Mesothelial cell of epicardium (in vitro differentiated cells): ENCODE measurements around the gene SLC25A5. TPM values are rescaled to one million over a fixed set of nuclear protein-coding genes. Genes with fewer than 3 reads are reported as not detected.

Experiments
- DNase-seq, 2 experiments: peaks; one replicate each; pipeline ENCODE4 v3.0.0; 2021; ENCODE audit warnings: low spot score in 2 of 2; ENCODE audit not compliant: unreplicated experiment in 2 of 2
- H3K27ac Mint-ChIP-seq: 2 replicates; pipeline ENCODE4 v1.8.0; 2021; ENCODE audit warnings: mixed read lengths
- H3K27me3 Mint-ChIP-seq: 2 replicates; pipeline ENCODE4 v1.8.0; 2021; ENCODE audit warnings: low read depth, mixed read lengths
- H3K36me3 Mint-ChIP-seq: 2 replicates; pipeline ENCODE4 v1.8.0; 2021; ENCODE audit warnings: mixed read lengths
- H3K4me1 Mint-ChIP-seq: 2 replicates; pipeline ENCODE4 v1.8.0; 2021; ENCODE audit warnings: mixed read lengths
- H3K4me3 Mint-ChIP-seq: 2 replicates; pipeline ENCODE4 v1.8.0; 2021; ENCODE audit warnings: mild to moderate bottlenecking, moderate library complexity, mixed read lengths
- H3K9me3 Mint-ChIP-seq: 2 replicates; pipeline ENCODE4 v1.8.0; 2021; ENCODE audit warnings: mixed read lengths
- total RNA-seq: library from RNA; stranded (reverse); gene quantifications from 3 replicates; pipeline ENCODE4 v1.2.1, GENCODE V29; 2021
- TF ChIP-seq, protein P1 (sequence below): fragments of 200-600 bp; sonication (generic); IDR thresholded peaks from one replicate; pipeline ENCODE4 v1.5.0; 2021; ENCODE audit warnings: antibody characterized with exemption; ENCODE audit not compliant: unreplicated experiment

Gene SLC25A5
- total RNA-seq, 1 donor from 2014 or later = 179 TPM

DNA sequence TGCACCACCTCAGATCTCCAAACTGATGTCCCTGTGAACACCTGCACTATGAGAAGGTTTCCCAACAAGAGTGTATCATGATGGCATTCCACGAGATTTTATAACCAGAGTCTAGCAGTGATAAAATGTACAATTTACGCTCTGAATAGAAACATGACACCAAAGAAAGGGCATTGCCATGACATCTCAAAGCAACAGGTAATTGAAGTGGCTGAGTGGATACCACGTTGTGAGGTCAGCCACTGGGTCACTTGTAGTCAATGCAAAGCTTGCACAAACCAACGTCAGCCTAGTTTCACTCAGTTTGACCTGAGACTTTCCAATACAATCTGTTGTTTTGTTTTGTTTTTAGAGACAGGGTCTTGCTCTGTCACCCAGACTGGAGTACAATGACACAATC, 15.0 kb upstream of the SLC25A5 start:
- DNase-seq = no peak

DNA sequence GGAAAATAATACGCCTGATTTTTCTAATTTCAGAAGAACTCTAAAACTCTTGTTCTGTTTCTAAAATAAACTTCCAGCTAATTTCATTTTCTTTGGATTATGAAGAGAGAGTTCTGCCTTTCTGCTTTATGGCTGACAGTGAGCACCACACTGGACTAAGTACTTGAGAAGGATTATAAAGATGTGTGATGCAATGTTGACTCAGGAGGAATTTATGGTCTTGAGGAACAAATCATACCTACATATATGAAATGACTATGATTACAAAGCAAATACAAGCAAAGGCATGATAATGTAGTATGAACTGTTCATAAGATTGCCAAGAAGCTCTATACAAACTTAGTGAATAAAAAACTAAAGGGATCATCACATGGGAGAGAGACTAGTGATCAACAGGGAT, 13.0 kb upstream of the SLC25A5 start:
- H3K4me3 Mint-ChIP-seq = no peak overlapping the region
- no peak for DNase-seq
- H3K4me1 Mint-ChIP-seq = no peaks in the 10 kb centered on the region
- H3K36me3 Mint-ChIP-seq = peaks cover 8% of the 10 kb centered on the region
- H3K9me3 Mint-ChIP-seq = peaks cover 41% of the 10 kb centered on the region
- TF ChIP-seq, protein P1, sequence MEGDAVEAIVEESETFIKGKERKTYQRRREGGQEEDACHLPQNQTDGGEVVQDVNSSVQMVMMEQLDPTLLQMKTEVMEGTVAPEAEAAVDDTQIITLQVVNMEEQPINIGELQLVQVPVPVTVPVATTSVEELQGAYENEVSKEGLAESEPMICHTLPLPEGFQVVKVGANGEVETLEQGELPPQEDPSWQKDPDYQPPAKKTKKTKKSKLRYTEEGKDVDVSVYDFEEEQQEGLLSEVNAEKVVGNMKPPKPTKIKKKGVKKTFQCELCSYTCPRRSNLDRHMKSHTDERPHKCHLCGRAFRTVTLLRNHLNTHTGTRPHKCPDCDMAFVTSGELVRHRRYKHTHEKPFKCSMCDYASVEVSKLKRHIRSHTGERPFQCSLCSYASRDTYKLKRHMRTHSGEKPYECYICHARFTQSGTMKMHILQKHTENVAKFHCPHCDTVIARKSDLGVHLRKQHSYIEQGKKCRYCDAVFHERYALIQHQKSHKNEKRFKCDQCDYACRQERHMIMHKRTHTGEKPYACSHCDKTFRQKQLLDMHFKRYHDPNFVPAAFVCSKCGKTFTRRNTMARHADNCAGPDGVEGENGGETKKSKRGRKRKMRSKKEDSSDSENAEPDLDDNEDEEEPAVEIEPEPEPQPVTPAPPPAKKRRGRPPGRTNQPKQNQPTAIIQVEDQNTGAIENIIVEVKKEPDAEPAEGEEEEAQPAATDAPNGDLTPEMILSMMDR = no peak
- H3K27ac Mint-ChIP-seq = no peak overlapping the region
- no peaks in the 10 kb centered on the region for H3K27me3 Mint-ChIP-seq

More for the DNA sequence above, 15.0 kb upstream of the SLC25A5 start:
- Mint-ChIP-seq H3K4me3 (no peak overlapping the region), H3K27ac (no peak overlapping the region), H3K36me3 (peaks cover 8% of the 10 kb centered on the region), H3K9me3 (peaks cover 46% of the 10 kb centered on the region), H3K4me1 (peaks cover 4% of the 10 kb centered on the region), H3K27me3 (no peaks in the 10 kb centered on the region)
- TF ChIP-seq, protein P1 = no peak

DNA sequence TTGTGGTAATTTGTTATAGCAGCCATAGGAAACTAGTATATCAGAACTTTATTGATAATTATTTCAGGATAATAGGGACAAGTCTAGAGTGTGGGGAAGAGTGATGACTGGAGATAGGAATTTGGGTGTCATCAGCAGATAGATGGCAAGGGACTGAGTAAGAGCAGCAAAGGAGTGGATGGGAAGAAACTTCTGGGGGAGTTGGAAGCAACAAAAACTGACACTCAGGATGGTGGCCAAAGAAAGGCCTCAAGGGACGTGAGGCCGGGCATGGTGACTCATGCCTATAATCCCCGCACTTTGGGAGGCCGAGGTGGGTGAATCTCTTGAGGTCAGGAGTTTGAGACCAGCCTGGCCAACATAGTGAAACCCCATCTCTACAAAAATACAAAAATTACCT, 9.1 kb upstream of the SLC25A5 start:
- Mint-ChIP-seq H3K36me3 (peaks cover 5% of the 10 kb centered on the region), H3K9me3 (peaks cover 36% of the 10 kb centered on the region), H3K4me3 (no peak overlapping the region), H3K27ac (no peak overlapping the region), H3K4me1 (no peaks in the 10 kb centered on the region), H3K27me3 (no peaks in the 10 kb centered on the region)
- TF ChIP-seq, protein P1 = no peak
- no peak for DNase-seq

DNA sequence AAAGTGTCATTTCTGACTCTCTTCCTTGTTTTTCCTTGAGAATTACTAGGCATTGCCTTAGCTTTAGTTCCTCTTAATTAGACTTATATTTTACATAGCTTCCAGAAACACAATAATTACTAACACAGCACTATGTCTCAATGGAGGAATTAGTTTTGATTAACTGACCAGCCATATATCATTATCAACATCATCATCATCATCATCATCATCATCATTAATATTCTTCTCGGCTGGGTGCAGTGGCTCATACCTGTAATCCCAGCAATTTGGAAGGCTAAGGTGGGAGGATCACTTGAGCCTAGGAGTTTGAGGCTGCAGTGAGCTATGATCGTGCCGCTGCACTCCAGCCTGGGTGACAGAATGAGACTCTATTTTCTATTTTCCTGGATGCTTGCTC, 2.7 kb upstream of the SLC25A5 start:
- no peaks in the 10 kb centered on the region for H3K4me1 Mint-ChIP-seq
- no peaks in the 10 kb centered on the region for H3K27me3 Mint-ChIP-seq
- TF ChIP-seq, protein P1 = no peak
- peaks cover 12% of the 10 kb centered on the region for H3K9me3 Mint-ChIP-seq
- DNase-seq = no peak
- no peak overlapping the region for H3K4me3 Mint-ChIP-seq
- H3K36me3 Mint-ChIP-seq = peaks cover under 1% of the 10 kb centered on the region
- no peak overlapping the region for H3K27ac Mint-ChIP-seq

DNA sequence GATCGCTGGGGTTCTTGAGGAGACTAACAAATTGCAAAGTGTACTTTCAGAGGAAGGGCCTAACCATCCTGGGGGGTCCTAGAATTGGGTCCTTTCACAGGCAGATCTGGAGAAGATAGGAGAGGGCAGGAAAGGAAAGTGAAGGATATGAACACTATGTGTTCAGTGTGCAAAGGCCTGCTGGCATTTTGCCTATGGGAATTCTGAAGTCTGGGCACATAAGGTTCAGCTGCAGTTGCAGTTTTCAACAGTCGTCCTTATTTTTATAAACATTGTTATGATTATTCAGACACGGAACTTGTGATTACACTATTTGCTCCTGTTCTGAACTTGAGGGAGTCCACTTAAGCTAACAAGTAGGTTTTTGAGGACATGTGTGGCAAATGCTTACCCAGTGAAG, 1.3 kb upstream of the SLC25A5 start:
- no peak for DNase-seq
- TF ChIP-seq, protein P1 = no peak
- H3K9me3 Mint-ChIP-seq = peaks cover 12% of the 10 kb centered on the region
- no peak overlapping the region for H3K4me3 Mint-ChIP-seq
- peaks cover 5% of the 10 kb centered on the region for H3K36me3 Mint-ChIP-seq
- no peak overlapping the region for H3K27ac Mint-ChIP-seq
- no peaks in the 10 kb centered on the region for H3K27me3 Mint-ChIP-seq
- no peaks in the 10 kb centered on the region for H3K4me1 Mint-ChIP-seq

DNA sequence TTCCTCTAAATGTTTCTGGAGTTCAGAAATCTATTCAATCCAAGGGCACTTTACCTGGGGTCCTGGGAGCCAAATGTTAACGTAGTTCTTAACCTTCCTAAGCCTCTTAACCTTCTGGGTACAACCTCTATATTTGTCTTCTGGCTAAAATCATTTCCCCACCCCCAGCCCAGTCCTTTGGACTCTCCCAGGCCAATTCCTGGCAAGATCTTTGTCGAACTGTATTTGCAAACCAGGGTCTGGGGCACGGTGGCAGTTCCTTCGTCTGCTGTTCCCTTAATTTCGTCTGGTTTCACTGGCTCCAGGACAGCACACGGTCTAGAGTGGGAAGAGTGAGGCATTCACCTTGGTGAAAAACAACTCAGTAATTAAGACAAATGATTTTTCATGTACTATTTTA, 811 bp upstream of the SLC25A5 start:
- peaks cover 12% of the 10 kb centered on the region for H3K9me3 Mint-ChIP-seq
- no peak overlapping the region for H3K4me3 Mint-ChIP-seq
- no peak overlapping the region for H3K27ac Mint-ChIP-seq

More for the DNA sequence above, 811 bp upstream of the SLC25A5 start:
- Mint-ChIP-seq H3K4me1 (no peaks in the 10 kb centered on the region), H3K27me3 (no peaks in the 10 kb centered on the region), H3K36me3 (peaks cover 5% of the 10 kb centered on the region)
- no peak for DNase-seq
- TF ChIP-seq, protein P1 = no peak
